OCI-LY7 (cell line): Measurements from ENCODE around the gene RNF186.

Experiments used
- EZH2phosphoT487 ChIP-seq: fragments of 200-600 bp; sonication (generic); IDR thresholded peaks from 2 replicates; pipeline ENCODE4 v1.6.1; 2018; ENCODE audit warnings: low read depth, borderline replicate concordance, mild to moderate bottlenecking, mixed run types, antibody characterized with exemption, low read length, moderate library complexity, mixed read lengths
- TF ChIP-seq, protein P1 (sequence below): fragments of 200-600 bp; sonication (generic); conservative IDR thresholded peaks from 2 replicates; pipeline ENCODE4 v1.5.1; 2014; ENCODE audit warnings: mild to moderate bottlenecking, antibody characterized with exemption, low read length, moderate library complexity, mixed read lengths

DNA sequence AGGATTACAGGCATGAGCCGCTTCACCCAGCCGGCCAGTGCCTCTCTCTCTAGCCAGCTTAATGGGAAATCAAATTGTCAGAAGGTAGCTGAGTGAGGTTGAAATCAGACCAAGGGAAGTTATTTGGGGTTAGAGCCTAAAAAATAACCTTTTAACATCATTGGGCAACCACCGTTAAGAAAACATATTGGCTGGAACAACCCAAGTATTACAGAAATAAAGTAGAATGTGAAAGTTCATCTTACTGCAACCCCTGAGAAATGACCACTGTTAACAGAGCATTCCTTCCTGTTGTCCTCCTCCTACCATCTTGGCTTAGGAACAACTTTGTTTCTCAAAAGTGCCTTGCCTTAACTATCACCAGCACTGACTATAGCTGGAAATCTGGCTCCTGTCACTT lies 3.2 kb upstream of the RNF186 start:
- TF ChIP-seq, protein P1, sequence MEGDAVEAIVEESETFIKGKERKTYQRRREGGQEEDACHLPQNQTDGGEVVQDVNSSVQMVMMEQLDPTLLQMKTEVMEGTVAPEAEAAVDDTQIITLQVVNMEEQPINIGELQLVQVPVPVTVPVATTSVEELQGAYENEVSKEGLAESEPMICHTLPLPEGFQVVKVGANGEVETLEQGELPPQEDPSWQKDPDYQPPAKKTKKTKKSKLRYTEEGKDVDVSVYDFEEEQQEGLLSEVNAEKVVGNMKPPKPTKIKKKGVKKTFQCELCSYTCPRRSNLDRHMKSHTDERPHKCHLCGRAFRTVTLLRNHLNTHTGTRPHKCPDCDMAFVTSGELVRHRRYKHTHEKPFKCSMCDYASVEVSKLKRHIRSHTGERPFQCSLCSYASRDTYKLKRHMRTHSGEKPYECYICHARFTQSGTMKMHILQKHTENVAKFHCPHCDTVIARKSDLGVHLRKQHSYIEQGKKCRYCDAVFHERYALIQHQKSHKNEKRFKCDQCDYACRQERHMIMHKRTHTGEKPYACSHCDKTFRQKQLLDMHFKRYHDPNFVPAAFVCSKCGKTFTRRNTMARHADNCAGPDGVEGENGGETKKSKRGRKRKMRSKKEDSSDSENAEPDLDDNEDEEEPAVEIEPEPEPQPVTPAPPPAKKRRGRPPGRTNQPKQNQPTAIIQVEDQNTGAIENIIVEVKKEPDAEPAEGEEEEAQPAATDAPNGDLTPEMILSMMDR = no peak
- no peak for TF ChIP-seq EZH2phosphoT487
